ENCODE results near the gene TMEM89. TPM values are rescaled to one million over a fixed set of nuclear protein-coding genes. Genes with fewer than 3 reads are reported as not detected.

Gene TMEM89
- total RNA-seq, 1 experiment from 2014 or later: not detected

DNA sequence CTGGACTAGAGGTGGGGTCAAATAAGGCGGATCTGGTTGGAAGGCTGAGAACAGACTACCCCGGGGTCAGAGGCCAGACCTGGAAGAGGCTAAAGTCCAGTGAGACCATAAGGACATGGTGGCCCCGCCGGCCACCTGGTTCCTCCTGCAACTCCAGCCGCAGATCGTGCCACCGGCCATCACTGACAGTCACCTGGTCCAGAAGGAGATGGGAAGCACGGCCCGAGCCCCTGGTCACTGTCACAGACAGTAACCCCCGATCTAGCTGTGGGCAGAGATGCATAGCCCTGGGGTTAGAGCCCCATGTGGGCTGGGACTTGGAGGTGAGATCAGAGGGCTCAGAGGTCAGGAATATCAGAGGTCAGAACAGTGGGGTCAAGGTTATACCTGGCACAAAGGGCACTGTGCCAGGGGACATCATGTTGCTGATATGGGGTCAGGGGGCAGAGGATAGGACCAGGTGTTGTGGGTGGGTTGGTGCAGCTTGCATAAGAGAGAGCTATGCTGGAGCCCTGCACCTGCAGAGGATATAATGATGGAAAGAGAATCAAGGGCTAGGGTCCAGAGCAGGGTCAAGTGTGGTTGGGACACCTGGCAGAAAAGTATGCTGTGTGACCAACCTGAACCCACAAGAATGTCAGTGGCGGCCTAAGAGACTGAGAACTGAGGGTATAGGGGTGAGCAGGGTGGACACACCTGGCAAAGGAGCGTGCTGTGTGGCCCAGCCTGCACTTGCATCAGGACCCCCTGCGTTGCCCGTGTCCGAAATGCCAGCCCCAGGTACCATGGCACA is 31.6 kb upstream of the TMEM89 start:
- Histone ChIP-seq H3K4me3 (no peak overlapping the region), H3K27me3 (replicated peaks) (no peaks in the 10 kb centered on the region), H3K9me3 (replicated peaks) (no peaks in the 10 kb centered on the region), H3K27ac (no peak overlapping the region), H3K4me1 (replicated peaks) (peaks cover 6% of the 10 kb centered on the region), H3K36me3 (no peaks in the 10 kb centered on the region)
- no peak for DNase-seq (ENCODE audit: low read depth in 1 of 2, low spot score in 2 of 2)

DNA sequence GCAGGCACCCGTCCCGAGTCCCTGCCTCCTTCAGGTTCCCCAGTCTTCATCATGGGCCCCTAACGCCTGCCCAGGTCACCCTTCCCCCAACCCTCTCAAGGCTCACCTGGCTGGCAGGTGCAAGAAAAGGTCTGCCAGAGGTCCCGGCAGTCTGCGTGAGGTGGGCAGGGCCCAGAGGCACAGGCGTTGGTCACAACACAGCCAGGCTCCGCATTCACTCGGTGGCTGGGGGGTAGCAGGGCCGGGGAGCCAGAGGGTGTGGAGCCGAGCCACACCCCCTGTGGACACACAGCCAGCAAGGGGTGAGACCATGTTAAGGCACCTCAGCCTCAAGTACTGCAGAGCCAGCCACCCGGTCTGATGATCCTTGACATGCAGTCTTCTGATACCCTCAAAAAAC is 30.2 kb upstream of the TMEM89 start:
- no peaks in the 10 kb centered on the region for H3K27me3 ChIP-seq (replicated peaks)
- H3K9me3 ChIP-seq (replicated peaks): no peaks in the 10 kb centered on the region
- no peak overlapping the region for H3K4me3 ChIP-seq
- H3K36me3 ChIP-seq: no peaks in the 10 kb centered on the region
- H3K27ac ChIP-seq: no peak overlapping the region
- no peak for DNase-seq (ENCODE audit: low read depth in 1 of 2, low spot score in 2 of 2)
- H3K4me1 ChIP-seq (replicated peaks): peaks cover 6% of the 10 kb centered on the region

DNA sequence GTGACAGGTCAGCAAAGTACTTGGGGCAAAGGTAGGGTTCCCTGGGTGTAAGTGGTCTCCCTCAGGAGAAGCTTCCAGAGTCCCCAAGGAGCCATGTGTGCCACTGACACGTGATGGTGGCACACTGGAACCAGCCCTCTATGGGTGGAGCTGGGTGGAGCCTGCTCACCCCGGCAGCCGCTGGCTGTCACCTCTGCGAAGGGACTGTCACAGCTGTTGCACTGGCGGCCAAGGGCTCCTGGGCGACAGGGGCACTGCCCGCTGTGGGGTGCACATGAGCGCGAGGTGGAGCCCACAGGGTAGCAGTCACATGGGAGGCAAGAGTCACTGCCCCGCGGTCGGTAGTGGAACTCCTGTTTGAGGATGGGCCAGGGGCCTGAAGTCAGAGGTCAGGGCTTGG is 29.2 kb upstream of the TMEM89 start:
- Histone ChIP-seq H3K27me3 (replicated peaks) (no peaks in the 10 kb centered on the region), H3K4me3 (no peak overlapping the region), H3K36me3 (no peaks in the 10 kb centered on the region), H3K4me1 (replicated peaks) (no peaks in the 10 kb centered on the region), H3K27ac (no peak overlapping the region), H3K9me3 (replicated peaks) (no peaks in the 10 kb centered on the region)
- no peak for DNase-seq (ENCODE audit: low read depth in 1 of 2, low spot score in 2 of 2)

GRCh38 chr3:48648188-48648850 is 26.8 kb upstream of the TMEM89 start:
- Histone ChIP-seq H3K9me3 (replicated peaks) (no peaks in the 10 kb centered on the region), H3K4me3 (no peak overlapping the region), H3K27me3 (replicated peaks) (no peaks in the 10 kb centered on the region), H3K36me3 (no peaks in the 10 kb centered on the region), H3K27ac (no peak overlapping the region), H3K4me1 (replicated peaks) (no peaks in the 10 kb centered on the region)
- DNase-seq (ENCODE audit: low read depth in 1 of 2, low spot score in 2 of 2): no peak

- Histone ChIP-seq H3K27me3 (replicated peaks) (no peaks in the 10 kb centered on the region), H3K27ac (no peak overlapping the region), H3K36me3 (no peaks in the 10 kb centered on the region), H3K9me3 (replicated peaks) (no peaks in the 10 kb centered on the region), H3K4me3 (no peak overlapping the region), H3K4me1 (replicated peaks) (no peaks in the 10 kb centered on the region)
- DNase-seq (ENCODE audit: low read depth in 1 of 2, low spot score in 2 of 2): no peak
These were observed 26.1 kb upstream of the TMEM89 start for GRCh38 chr3:48647714-48648113.

GRCh38 chr3:48644898-48645760 is 23.6 kb upstream of the TMEM89 start:
- H3K4me3 ChIP-seq: no peak overlapping the region
- no peaks in the 10 kb centered on the region for H3K4me1 ChIP-seq (replicated peaks)
- no peaks in the 10 kb centered on the region for H3K27me3 ChIP-seq (replicated peaks)
- H3K36me3 ChIP-seq: no peaks in the 10 kb centered on the region
- no peak overlapping the region for H3K27ac ChIP-seq
- H3K9me3 ChIP-seq (replicated peaks): no peaks in the 10 kb centered on the region
- DNase-seq (ENCODE audit: low read depth in 1 of 2, low spot score in 2 of 2): no peak

GRCh38 chr3:48642605-48643004 is 21.0 kb upstream of the TMEM89 start:
- DNase-seq (ENCODE audit: low read depth in 1 of 2, low spot score in 2 of 2): no peak
- Histone ChIP-seq H3K27ac (no peak overlapping the region), H3K4me1 (replicated peaks) (no peaks in the 10 kb centered on the region), H3K4me3 (no peak overlapping the region), H3K36me3 (no peaks in the 10 kb centered on the region), H3K27me3 (replicated peaks) (no peaks in the 10 kb centered on the region), H3K9me3 (replicated peaks) (no peaks in the 10 kb centered on the region)

- no peak for DNase-seq (ENCODE audit: low read depth in 1 of 2, low spot score in 2 of 2)
- Histone ChIP-seq H3K4me1 (replicated peaks) (no peaks in the 10 kb centered on the region; the same call in 1 of the 2 replicates), H3K4me3 (no peak overlapping the region), H3K9me3 (replicated peaks) (no peaks in the 10 kb centered on the region), H3K27me3 (replicated peaks) (no peaks in the 10 kb centered on the region), H3K36me3 (no peaks in the 10 kb centered on the region), H3K27ac (no peak overlapping the region)
These were observed 19.8 kb upstream of the TMEM89 start for GRCh38 chr3:48641396-48641795.

GRCh38 chr3:48639944-48640606 is 18.5 kb upstream of the TMEM89 start:
- DNase-seq (ENCODE audit: low read depth in 1 of 2, low spot score in 2 of 2): no peak
- H3K27me3 ChIP-seq (replicated peaks): no peaks in the 10 kb centered on the region
- no peak overlapping the region for H3K27ac ChIP-seq
- H3K36me3 ChIP-seq: peaks cover under 1% of the 10 kb centered on the region; the same call in 1 of the 2 replicates
- no peaks in the 10 kb centered on the region for H3K9me3 ChIP-seq (replicated peaks)
- peaks cover 8% of the 10 kb centered on the region for H3K4me1 ChIP-seq (replicated peaks)
- no peak overlapping the region for H3K4me3 ChIP-seq

GRCh38 chr3:48637305-48637704 is 15.7 kb upstream of the TMEM89 start:
- H3K36me3 ChIP-seq: peaks cover 21% of the 10 kb centered on the region
- no peaks in the 10 kb centered on the region for H3K27me3 ChIP-seq (replicated peaks)
- no peak overlapping the region for H3K27ac ChIP-seq
- H3K4me1 ChIP-seq (replicated peaks): peaks cover 16% of the 10 kb centered on the region
- DNase-seq (ENCODE audit: low read depth in 1 of 2, low spot score in 2 of 2): no peak
- no peak overlapping the region for H3K4me3 ChIP-seq
- H3K9me3 ChIP-seq (replicated peaks): no peaks in the 10 kb centered on the region

DNA sequence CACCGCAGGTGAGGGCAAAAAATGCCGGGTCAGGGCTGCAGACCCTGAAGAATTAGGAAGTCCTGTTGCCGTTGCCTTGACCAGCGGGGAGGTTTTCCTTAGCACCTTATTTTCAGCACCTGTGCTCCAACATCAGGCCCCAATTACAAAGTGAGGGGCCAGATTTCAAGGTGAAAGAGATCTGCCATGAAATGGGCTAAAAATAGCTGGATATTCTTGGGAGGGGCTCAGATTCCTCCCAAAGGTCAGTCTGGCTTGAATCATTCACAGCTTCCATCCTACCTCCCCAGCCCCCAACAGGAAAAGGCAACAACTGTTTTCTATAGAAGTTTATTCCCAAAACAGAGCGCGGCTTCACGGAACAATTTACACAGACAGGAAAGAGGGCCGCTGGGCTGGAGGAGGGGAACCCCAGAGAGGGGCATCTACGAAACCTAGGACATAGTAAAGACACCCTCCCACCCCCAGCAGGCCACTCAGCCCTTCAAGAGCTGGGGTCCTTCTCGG is 14.6 kb upstream of the TMEM89 start:
- H3K27ac ChIP-seq: no peak overlapping the region

GRCh38 chr3:48635222-48636021 is 13.9 kb upstream of the TMEM89 start, which contains the start of gene SLC26A6:
SLC26A6 (minus strand) TSS chr3:48635461; CDS start chr3:48635393, 68 bp downstream.
- DNase-seq (ENCODE audit: low read depth in 1 of 2, low spot score in 2 of 2): peak; percentile 94 to 96
- H3K4me3 ChIP-seq: peak within 1 kb of the TSS; percentile 74
- no peaks in the 10 kb centered on the region for H3K9me3 ChIP-seq (replicated peaks)
- peaks cover 37% of the 10 kb centered on the region for H3K36me3 ChIP-seq
- no peak within 1 kb of the TSS for H3K27ac ChIP-seq
- H3K4me1 ChIP-seq (replicated peaks): peaks cover 16% of the 10 kb centered on the region
- H3K27me3 ChIP-seq (replicated peaks): no peaks in the 10 kb centered on the region

More for the DNA sequence above, 14.6 kb upstream of the TMEM89 start:
- H3K27me3 ChIP-seq (replicated peaks): no peaks in the 10 kb centered on the region
- peak overlapping the region; percentile 74 for H3K4me3 ChIP-seq
- peaks cover 29% of the 10 kb centered on the region for H3K36me3 ChIP-seq
- no peak for DNase-seq (ENCODE audit: low read depth in 1 of 2, low spot score in 2 of 2)
- peaks cover 16% of the 10 kb centered on the region for H3K4me1 ChIP-seq (replicated peaks)
- H3K9me3 ChIP-seq (replicated peaks): no peaks in the 10 kb centered on the region

Data from SJSA1 (cell line).